ENCODE results near the gene ZNF594.
"Not testable (repeated sequence)": the region's sequence is repeated elsewhere in the genome, so short reads cannot be mapped to it uniquely, and the experiment has no call there.

- TF ChIP-seq MAX (IDR thresholded peaks at IDR 0.05; ENCODE audit: insufficient read depth, insufficient read length); CTCF (IDR thresholded peaks at IDR 0.05; ENCODE audit: extremely low read depth in 1 of 2, insufficient read depth in 1 of 2, low read depth in 1 of 2, low read length in 2 of 2); EZH2 (IDR thresholded peaks at IDR 0.05; ENCODE audit: borderline replicate concordance, low read depth, low read length, severe bottlenecking); POLR2AphosphoS5 (IDR thresholded peaks at IDR 0.05; ENCODE audit: insufficient read depth, low read depth, low read length): not testable (repeated sequence)
Measured at GRCh38 chr17:5233492-5233891, 41.8 kb upstream of the ZNF594 start.

All from endothelial cell of umbilical vein (primary cell).